ENCODE data around the gene PSMD5. TPM values are rescaled to one million over a fixed set of nuclear protein-coding genes. Genes with fewer than 3 reads are reported as not detected.
"Not testable (repeated sequence)": the region's sequence is repeated elsewhere in the genome, so short reads cannot be mapped to it uniquely, and the experiment has no call there.

The PSMD5 gene
- total RNA-seq, 1 donor from 2014 or later, result 65.1 TPM

DNA sequence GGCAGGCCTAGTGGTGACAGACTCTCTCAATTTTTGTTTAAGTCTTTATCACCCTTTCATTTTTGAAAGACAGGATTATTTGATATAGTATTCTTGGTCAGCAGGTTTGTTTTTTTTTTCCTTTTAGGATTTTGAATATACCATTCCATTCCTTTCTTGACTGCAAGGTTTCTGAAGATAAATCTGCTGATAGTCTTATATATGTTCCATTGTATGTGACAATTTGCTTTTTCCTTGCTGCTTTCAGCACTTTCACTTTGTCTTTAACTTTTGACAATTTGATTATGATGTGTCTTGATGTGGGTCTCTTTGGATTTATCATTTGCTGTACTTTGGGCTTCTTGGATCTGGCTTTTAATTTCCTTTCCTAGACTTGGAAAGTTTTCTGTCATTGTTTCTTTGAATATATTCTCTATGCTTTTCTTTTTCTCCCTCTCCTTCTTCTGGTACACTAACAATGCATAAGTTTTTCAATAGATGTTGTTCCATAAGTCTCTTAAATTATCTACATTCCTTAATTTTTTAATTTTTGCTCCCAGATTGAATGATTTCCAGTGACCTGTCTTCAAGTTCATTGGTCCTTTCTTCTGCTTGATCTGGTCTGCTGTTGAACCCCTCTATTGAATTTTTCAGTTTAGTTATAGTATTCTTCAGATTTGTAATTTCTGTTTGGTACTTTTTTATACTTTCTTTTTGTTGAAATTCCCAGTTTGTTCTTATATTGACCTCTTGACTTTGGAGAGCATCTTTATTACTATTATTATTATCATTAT, 34.9 kb downstream of the PSMD5 start:
- DNase-seq (ENCODE audit: low spot score), result no peak

DNA sequence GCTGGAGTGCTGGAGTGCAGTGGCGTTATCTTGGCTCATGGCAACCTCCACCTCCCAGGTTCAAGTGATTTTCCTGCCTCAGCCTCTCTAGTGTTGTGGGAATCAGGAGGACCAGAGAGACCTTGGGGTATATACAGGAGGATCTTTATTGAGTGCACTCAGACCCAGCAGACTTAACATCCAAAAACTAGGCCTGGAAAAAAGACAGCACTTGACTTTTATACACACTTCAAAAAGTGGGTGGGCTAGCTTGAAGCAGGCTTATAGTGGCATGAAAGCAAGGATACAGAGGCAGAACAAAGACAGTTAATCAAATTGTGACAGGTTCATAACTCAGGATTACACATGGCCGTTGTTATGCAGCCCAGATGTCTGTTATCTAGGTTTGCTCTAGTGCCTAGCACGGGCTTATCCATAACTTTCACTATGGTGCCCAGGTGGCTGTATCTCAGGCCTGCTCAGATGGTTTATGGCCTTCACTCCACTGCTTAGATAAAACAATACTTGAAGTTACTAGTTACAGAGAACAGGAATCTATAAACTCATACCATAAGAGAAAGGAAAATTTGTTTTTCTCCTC, 37.8 kb downstream of the PSMD5 start:
- not testable (repeated sequence) for DNase-seq (ENCODE audit: low spot score)

DNA sequence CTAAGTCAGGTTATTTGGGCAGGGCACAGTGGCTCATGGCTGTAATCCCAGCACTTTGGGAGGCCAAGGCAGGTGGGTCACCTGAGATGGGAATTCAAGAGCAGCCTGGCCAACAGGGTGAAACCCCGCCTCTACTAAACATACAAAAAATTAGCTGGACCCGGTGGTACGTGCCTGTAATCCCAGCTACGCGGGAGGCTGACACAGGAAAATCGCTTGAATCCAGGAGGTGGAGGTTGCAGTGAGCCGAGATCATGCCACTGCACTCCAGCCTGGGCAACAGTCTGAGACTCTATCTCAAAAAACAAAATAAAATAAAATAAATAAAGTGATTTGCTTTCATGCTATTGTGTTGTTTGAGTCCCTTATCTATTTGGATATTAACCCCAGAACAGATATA, 41.3 kb downstream of the PSMD5 start:
- DNase-seq (ENCODE audit: low spot score), result no peak

DNA sequence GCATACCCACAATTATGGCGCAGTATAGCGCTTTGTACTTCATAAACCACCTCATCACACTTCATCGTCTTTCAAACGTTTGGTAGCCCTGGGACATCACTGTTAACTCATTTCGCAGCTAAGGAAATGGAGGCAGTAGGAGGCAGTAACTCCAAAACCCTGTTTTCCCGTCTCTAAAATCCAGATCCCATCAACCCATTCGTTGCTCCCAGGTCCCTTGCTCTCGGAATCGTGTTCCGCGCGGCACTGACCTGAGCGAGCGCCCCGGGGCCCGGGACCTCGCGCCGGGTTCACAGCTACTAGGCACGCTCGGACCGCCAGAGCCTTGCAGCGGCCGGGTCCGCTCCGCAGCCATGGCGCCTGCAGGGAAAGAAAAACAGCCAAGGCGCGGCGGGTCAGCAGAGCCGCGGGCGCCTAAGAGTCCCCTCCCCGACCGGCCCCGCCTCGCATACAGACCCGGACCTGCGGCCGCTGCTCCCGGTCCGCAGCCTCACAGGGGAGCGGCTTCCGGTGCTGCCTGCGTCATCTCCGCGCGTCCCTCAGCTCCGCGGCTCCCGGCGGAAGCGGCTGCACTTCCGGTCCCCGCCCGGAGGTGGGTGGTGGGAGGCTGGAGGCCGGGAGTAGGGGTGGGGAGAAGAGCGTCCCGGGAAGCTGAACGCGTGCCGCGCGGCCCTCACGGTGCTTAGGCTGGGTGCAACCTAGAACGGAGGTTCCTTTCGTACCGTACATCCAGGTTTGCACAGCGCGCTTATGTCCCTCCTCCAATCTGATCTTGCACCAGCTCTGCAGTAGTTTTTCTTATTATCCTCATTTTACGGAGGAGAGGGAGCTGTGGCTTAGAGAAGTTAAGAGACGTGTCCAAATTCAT, 49.6 kb downstream of the PSMD5 start, which contains the start of gene FBXW2:
Gene FBXW2 (minus strand): TSS at position 519 of the 868 bp plus-strand sequence. CDS start 5,158 bp downstream, outside the sequence.
- DNase-seq (ENCODE audit: low spot score), result peak; percentile 90

DNA sequence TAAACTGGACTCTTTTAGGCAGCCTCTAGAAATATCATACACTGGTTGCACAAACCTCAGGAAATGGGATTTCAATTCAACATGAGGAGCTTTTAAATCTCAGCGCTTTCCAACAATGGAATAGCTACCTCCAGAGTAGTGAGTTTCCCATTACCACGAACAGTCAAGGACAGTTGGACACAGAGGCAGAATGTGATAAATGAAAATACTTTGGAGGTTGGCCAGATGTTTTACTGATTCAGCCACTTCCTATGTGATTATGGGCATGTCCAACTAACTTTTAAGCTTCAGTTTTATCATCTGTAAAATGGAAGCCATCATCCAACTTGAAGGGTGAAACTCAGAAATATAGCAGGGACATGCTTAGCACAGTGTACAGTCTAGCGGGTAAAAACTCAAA, 51.6 kb downstream of the PSMD5 start:
- DNase-seq (ENCODE audit: low spot score), result no peak

DNA sequence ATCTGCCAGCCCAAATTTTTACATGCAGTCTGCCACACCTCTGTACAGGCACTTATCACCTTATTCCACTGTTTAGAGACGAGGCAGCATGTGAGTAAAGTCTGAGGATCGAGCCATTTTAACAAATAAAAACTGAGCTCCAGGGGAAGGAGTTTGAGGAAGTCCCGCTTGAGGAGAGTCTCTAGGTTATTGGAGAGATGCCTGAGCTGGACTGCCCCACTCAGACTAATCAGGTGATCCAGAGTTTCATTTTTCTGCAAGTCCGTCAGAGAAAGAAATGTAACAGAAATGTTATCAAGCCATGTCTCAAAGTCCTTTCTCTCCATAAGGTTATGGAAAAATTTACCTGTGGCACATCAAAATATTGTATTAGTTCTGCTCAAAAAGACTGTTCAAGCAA, 54.8 kb downstream of the PSMD5 start:
- DNase-seq (ENCODE audit: low spot score), result no peak

DNA sequence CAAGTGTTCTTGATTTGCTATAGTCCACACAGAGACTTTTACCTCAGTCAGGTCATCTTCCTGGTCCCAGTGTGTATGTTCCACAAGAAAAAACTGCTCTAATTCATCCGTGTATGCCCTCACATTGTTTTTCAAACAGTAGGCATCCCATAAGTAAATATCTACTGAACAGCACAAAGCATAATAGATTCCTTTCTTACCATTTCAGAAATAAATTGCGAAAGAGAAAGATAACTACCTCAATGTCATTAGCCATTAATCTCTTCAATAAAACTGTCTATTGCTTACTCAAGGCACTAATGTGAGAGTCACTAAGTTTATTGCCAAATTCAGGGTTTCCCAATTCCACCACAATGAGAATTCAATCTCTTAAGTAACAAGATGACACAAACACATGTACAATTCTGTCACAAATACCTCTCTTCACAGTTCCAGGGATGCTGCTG, 59.1 kb downstream of the PSMD5 start:
- DNase-seq (ENCODE audit: low spot score), result no peak

DNA sequence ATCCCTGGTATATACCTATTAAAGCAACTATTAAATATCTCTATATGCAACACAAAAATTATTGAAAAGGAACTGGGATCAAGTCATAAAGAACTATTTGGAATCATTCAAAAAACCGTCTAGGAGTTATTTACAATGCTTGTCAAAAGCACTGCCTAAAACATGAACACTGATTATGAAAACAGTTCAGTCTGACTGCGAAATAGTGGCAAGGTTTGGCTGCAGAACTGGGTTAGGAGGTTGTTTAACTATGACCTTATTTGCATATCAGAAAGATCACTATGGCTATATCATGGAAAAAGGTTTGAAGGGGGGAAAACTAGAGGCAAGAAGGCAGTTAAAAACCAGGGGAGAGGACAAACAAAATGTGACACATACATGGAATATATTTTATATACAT, 61.5 kb downstream of the PSMD5 start:
- DNase-seq (ENCODE audit: low spot score), result no peak

DNA sequence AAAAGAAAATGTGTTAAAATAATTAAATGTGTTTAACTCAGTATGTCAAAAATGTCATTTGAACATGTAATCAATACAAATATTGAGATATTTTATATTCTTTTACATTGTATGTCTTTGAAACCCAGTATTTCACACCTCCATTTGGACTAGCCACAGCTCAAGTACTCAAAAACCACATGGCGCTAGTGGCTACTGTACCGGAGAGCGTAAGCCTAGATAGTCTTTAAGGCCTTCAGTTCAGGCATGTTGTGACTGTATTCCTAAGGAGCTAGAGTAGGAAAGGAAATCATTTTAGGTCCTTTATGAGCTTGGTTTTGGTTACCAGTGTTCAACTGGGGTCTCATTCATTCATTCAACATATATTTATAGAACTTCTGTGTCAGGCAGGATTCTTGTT, 62.4 kb downstream of the PSMD5 start:
- no peak for DNase-seq (ENCODE audit: low spot score)

DNA sequence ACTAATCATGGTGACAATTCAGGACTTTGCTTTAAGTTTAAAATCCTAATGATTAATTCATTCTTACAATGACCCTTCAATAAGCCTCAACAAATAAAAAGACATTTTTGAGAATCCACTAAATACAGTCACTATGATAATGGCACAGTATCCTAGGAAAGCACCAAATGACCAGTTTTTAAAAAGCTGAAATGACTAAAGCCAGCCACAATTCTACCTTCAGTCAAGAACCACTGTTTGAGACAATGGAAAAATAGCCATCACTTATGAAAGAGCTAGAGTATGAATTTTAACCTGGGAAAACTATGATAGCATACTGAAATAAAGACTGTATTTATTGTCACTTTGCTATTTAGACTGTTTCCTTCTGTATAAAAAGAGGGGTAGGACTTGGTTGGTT, 63.5 kb downstream of the PSMD5 start:
- no peak for DNase-seq (ENCODE audit: low spot score)

DNA sequence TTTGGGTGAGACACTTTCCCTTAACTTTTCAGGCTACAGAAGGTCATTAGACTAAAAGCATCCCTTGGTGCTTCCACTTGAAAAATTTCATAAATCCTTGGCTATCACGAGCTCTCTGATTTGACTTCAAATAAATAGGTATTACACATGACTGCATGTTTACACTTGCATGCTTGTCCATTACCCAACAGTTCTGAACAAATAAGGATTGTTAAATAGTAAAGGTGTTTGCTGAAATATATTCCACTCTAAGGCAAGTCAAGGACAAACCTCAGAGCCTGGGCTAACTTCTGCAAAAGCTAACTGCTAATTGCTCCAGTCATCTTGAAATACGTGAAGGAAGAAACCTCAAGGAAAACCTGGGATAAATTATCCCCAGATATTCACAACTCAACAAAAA, 64.0 kb downstream of the PSMD5 start:
- no peak for DNase-seq (ENCODE audit: low spot score)

DNA sequence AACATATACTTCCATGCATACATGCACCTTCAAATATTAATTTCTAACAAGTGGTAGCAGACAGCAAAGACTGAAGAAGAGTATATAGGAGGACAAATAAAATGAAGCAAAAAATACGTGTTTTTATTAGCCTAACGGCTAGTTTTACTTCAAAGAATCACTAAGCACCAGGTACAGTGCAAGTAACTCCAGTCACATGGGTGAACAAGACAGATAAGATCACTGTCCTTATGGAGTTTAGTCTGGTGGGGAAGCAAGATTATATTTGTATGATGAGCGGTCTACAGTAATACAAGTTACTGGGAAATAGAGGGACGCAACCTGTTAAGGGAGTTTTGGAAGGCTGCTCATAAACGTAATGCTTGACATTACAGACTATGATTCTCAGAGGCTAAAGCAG, 65.5 kb downstream of the PSMD5 start:
- DNase-seq (ENCODE audit: low spot score), result no peak

DNA sequence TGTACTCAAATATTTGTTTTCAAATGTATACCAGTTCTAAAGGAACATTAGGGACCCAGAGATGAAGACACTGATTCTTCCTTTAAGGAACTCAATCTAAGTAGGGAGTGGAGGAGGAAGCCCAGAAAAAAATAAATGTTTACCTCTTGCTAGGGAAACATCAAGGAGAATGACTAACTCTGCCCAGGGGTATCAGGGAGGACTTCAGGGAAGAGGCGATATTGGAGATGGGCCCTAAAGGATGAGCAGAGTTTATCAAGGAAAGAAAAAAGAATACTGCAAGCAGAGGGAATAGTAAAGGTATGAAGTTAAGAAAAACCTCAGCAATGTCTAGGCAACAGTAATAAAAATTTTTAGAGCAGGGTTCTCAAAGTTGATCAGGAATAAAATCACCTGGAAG, 65.9 kb downstream of the PSMD5 start:
- no peak for DNase-seq (ENCODE audit: low spot score)

DNA sequence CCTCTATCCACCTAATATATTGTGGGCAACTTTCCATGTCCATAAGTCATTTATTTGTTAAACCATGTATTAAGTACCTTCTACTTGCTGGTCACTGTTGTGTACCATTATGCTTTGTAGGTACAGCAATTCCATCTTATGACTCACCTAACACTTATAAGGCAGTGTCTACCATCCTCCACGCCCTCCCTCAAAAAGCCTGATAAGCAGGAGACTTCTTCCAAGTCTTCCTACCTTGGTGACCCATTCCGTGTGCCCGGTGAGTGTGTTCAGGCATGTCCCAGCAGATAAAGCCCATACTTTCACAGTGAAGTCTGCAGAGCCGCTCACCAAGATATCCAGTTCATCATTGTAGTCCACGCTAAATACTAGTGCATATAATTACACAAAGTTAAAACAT, 66.9 kb downstream of the PSMD5 start:
- no peak for DNase-seq (ENCODE audit: low spot score)

DNA sequence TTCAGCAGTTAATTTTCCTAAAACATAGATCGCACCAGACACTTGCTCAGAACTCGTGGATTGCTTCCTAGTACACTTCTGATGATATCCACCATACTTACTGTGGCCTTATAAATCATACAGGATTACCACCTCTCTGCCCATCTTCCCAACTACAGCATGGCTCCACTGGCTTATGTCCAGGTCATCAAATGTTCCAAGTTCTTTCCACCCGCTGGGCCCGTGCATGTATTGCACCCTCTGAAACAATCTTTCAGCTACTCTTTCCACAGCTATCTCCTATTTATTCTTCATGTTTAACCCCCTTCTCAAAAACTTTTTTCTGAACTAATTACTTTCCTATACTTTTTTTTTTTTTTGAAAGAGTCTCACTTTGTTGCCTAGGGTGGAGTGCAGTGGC, 68.0 kb downstream of the PSMD5 start:
- DNase-seq (ENCODE audit: low spot score), result no peak

DNA sequence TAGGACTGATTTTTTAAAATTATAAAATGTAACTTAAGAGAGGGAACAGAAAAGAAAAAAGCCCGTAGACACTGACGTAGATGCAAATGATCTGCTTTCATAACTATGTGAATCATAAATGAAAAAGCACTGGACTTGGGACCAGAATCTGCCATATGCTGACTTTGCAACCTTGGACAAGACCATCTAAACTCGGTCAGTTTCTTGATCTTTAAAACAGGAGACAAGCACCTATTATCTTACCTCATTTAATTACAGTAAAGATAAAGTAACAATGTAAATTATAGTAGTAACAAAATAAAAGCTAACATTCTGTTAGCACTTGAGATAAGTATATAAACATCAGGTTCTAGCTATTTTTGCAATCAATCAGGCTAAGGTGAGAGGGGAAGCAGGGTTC, 69.5 kb downstream of the PSMD5 start:
- DNase-seq (ENCODE audit: low spot score), result no peak

DNA sequence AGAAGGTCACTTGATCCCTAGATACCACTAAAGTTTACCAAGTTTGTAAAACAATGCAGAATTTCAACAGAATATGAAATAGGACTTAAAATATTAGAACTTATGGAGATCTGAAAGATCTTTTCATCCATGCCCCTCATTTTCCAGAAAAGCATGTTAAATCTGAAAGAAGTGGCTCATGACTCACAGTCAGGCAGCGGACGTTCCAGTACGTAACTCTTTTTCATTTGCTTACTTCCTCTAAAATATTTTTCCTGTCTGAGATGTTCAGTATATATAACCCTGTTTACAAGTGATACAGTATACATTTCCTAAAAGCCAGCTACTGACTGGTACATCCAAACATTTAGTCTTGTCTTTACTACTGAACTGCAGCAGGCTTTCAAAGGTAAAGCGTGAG, 71.8 kb downstream of the PSMD5 start:
- DNase-seq (ENCODE audit: low spot score), result no peak

DNA sequence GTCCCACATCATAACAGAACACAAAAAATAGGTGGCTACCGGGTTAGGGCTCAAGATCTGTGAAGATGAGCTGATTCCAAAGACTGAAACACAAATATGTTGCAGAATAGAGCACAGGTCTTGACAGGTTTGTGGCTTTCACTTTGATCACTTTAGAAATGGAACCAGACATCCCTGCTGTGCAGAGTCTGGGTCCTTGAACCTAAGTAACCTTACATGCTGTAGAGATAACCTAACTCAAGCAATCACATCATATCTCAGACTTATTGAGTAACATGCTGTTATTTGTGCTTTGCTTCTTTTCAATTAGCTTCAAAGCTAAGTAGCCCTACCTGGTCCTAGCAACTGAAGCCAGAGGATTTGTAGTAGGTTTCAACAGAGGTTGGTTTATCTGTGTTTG, 73.8 kb downstream of the PSMD5 start:
- no peak for DNase-seq (ENCODE audit: low spot score)

DNA sequence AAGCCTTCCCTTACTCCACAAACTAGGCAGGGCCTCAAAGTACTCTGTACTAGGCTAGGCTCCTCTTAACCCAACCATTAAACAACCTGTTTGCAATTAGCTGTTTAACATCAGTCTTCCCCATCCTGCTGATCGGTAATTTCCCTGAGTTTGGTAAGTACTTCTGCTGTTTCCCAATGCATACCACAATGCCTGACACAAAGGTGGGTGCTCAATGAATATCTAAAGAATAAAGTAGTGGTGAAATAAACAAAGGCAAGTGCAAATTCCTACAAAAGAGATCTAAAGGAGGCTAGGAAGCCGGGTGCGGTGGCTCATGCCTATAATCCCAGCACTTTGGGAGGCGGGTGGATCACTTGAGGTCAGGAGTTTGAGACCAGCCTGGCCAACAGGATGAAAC, 74.5 kb downstream of the PSMD5 start:
- DNase-seq (ENCODE audit: low spot score), result no peak

DNA sequence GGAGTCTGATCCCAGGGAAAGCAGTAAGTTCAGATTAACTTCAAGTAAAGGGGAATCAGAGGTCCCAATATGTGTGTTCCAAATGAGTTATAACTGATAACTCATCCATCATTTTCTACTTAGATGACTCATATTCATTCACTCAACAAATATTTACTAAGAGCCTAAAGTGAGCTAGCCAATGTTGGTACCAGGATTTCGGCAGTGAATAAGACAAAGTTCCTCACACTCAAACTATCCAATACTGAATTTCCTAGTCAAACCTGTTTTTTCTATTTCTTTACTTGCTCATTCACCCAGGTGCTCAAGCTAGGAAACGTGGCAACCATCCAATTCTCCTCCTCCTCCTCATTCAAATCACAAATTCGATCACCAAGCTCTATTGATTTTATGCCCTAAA, 75.3 kb downstream of the PSMD5 start:
- DNase-seq (ENCODE audit: low spot score), result no peak

Measured in mucosa of gallbladder (tissue), 1 donor.